NCI-H2171 treated with DMSO at 0.1 percent for 48 hours (cell line): ENCODE measurements around the gene SIM1.

Source experiments
- DNase-seq: peaks from one replicate; lab custom pipeline; 2025; lab: John Stamatoyannopoulos, UW

The SIM1 gene

DNA sequence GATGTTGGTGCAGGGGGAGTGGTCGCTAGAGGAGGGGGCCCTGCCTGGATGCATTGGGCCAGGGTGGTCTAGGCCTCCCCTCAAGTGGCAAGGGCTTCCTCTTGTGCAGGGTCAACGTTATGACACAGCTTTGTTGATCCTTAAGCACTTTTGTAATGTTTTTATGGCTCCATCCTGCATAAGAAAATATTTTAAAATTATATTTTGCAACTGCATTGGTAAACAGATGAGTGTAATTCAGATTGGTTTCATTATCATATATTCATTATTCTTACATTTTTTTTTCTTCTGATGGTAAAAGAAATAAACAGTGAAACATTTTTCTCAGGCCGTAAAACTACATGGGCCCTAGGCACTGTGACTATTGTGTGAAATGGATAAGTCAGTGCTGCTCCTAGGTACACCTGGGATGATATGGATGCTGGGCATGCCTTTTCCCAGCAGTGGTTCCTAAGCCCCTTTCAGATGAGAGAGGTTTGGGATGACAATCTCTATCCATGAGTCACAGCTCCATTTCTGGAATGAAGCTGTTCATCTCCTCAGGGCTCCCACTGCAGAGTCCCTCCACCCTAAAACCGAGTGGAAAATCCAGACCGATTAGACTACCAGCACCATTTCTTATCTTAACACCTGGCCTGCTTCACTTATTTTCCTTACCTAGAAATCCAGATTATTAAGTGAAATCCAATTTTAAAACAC, 5.8 kb upstream of the SIM1 start:
- DNase-seq = no peak

GRCh38 chr6:100469101-100469859, 4.6 kb upstream of the SIM1 start:
- DNase-seq = no peak

- no peak for DNase-seq
Observed at GRCh38 chr6:100468016-100468622, 3.4 kb upstream of the SIM1 start.

DNA sequence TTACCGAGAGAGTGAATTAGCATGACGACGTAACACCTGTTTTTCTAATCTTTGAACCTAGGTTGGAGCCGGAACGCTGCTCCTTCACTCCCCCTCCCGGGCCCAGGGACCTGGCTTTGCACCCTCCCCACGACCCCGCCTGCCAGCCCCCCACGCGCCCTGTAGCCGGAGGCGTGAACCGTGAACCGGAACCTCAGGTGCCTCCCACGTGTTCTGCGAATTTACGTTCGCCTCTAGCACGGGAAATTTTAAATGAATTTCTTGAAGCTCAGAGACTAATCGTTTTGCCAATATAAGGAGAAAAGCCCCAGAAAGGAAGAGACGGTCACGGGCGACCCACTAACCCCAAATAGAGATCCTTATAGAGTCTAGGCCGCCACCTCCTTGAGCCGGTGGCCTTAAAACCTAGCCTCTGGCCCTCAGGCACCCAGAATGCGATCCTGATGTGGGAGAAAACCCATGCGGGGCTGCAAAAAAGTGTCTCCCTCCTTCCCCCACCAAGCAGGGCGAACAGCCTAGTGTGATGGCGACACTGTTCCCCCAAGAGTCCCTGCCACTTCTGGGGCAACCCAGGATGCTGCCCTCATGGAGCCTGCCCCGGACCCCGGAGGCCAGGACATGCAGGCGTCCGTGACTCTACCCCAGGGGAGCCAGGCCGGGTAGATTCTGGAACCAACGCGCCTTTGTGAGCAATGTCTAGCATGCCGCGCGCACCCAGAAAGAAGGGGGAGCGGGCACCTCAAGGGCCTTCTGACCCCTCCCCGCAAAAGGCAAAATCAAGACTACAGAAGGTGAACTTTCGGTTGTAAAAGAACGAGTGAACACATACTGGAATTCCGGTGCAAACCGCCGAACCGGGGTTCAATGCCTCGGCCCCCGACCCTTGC, 2.7 kb upstream of the SIM1 start:
- DNase-seq = no peak

DNA sequence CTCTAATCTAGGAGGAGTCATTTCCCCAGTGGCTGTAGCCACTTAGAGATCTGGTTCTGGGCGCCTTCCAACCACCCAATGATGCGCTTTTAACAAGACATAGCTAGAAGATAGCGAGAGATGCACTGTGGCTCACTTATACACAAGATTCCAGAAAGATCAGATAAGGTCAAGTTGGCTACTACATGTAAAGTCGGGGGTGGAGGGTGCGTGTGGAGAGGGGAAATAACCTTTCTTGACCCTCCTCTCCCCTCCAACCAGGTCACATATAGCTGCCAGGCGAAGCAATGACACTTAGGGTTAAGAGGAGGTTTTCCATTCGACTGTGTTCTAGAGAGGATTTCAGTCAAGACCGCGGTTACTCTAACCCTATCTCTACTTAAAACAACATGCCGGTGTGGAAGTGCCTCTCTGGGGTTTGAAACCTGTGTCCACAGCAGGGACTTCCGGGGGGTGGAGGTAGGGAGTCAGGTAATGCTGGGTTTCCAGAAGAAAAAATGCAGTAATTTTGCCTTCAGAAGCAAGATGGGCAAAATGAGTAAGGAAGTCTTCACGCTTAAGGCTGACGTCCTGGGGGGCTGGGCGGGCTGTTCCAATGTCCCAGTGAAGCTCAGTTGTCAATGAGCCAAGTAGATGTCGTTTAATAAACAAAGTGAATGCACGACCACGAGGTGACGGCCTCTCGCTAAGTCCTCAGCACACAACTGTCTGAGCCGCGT, 1.8 kb upstream of the SIM1 start:
- no peak for DNase-seq

- no peak for DNase-seq
Observed at GRCh38 chr6:100465701-100466409, 1.1 kb upstream of the SIM1 start.

- no peak for DNase-seq
Observed at GRCh38 chr6:100464162-100464851, 414 bp downstream of the SIM1 start.

- DNase-seq = no peak
Observed at GRCh38 chr6:100463630-100464161, 1.0 kb downstream of the SIM1 start.

DNA sequence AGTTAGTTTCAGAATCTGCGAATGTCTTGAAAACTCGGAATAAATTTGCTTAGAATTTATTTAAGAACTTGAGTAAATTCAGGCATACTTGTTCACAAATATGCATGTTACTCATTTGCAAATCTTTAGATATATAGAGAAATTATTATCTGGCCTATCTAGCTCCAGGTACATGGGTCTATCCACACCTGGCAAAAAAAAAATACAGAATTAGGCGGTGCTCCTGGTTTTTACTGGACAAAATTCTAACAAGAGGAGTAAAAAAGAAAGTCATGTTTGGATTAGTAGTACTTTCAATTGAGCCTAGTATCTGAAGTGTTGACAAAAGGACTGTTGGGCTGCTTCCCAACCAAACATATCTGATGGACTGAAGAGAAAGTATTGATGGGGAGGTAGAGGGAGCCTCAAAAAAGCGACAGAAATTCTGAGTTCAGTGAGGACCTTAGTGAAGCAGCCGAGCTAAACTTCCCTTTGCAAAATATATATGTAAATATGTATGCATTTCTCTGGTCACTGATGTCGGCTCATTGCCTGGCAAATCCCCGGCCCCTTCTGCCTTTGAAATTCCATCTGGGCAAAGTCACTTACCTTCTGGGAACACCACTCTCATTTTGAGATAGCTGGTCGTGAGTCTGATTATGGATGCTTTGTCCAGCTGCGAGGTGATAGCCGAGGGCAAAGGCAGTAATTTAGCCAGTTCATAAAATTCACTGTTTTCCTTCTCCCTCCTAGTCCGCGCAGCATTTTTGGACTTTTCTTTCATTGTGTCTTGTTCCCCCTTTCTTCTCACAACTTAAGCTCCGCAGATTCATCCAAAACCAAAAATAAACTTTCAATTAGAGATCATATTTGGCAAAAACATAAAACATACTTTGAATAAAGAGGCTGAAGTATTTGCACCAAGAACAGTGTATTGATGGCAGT, 1.8 kb downstream of the SIM1 start:
- no peak for DNase-seq

DNA sequence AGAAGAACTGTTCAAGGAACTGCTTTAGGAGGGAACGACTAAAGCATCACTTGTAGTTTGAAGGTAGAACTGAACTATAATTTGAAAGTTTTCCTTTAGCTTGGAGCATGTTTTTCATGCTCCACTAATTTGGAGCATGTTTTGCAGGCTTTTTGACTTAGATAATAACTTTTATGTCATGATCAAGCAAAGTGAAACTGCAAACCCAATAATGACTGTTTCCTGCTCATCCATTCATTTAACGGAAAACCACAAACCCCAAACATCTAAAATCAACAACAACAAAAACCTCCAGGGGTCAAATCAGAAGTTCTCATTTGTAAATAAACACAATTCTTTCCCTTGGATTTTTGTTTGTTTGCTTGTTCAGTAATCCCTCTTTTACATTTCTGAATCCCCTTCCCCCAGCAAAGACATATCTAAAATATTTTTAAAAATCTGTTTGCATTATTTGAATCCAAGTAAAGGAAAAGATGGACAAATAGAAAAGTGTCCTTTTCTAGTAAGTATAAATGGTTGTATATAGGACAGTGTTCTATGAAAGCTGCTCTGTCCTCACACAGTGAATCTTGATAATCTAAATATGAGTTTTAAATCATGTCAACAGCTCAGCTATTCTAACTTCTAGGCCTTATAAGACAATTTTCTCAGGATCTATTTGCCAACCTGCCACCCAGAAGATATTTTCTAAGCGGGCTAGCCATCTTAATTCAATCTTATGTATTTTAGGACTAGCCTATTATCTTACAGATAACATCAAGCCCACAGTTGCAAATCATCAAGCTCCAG, 2.6 kb downstream of the SIM1 start:
- DNase-seq = no peak

DNA sequence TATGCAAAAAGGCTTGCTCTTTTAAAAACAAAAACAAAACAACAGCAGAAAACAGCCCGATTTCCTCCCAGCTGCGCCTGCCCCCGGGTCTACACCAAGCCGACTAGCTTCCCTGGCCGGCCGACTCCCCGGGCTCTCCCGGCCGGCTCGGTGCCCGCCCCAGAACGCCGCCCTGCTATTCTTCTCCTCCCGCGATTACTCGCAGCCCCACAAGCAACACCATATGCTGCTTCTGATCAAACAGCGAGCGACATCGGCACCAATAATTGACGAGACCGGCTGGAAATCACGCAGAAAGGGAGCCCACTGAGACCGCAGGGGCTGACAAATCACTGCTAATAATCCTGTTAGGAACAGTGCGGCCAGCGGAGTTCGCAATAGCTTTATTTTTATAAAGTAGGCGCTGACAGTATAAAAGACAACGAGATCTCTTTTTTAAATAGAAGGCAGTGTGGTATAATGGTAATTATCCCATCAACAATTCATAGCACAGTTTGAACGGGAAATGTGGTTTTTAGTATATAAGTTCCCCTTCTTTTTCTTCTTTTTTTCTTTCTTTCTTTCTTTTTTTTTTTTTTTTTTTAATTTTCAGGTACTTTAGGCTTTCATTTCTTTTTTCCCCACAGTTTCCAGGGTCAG, 3.3 kb downstream of the SIM1 start:
- no peak for DNase-seq

DNA sequence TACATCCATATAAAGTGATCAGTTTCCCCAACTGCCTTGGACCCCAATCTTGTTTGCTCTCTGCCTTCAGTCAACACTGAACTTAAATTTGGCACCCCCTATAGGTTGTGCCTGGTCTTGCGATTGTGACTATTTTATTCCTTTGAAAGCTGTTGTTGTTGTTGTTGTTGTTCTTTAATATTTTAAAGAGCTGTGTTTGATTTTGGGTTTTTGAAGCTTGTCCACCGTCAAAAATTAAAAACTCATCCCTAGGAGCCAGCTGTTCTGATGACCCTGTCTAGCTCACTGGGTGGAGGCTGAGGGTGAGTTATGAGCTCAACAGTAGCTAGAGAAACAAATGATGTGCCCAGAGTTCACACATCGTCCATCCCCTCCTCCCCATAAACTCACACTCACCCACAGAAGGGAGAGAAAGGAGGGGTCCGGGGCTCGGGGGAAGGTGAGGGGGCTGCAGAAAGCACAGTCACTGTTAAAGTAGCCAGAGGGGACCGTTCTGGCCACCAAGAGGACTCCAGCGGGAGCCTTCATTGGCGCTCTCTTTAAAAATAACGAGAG, 4.0 kb downstream of the SIM1 start:
- no peak for DNase-seq

GRCh38 chr6:100459592-100460184, 5.0 kb downstream of the SIM1 start:
- DNase-seq = no peak

DNA sequence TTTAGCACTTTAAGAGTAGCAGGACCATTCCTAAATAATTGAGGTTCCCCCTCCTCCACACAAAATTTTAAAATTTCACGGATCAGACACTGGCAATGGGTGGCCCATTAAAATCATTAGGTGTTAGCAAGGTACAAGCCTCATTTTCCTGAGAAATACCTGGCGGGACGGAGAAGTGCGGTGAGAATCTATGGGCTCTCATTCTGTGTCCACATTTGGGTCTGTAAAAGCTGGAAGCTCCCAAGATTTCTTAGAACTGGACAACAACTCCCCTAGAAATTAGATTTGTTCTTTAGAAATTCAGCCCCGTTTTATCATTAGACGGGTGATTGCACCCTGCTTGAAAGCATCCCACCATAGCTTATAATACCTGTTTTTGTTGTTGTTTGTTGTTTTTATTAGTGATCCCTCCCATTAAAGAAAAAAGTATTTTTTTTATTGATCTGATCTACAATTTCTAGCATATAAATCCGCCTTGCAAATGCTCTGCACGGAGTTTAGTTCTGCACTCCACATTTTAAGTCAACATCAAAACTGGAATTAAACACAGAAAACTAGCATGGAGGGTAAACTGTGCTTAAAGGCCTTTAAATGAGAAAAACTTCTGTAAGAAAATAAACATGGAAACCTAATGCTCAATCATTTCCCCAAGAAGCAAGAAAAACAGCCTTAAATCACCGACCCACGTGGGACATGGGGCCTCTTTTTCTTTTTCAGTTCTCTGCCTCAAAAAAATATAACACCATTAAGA, 5.7 kb downstream of the SIM1 start:
- no peak for DNase-seq

DNA sequence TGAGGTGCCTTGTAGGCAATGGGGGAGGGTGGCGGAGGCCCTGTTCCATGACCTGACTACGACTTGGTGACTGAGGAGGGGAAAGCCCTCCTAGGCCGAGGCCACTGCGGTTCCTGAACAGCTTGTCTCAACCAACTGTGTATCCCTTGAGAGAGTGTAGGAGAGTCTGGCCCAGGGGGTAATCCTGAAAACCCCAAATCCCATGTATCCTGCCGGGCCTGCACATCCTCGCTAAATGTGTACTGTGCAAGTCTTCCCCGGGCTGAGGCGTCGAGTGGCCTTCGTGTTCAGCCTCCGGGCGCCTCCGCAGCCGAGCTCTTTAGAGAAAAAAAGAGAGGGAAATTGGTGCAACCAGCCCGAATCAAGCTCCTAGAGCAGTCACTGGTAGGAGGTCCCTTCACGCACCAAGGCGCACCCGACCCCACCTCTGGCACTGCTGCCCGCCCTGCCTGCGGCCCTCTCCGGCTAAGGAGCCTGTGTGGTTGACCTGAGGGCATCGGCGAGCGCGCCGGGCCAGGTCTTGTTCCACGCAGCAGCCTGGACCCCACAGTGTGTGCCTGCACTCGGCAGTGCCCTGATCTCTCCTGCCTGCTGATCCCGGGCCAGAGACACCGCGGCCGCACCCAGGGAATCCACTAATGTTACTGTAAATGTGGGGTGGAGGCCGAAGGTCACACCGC, 7.3 kb downstream of the SIM1 start:
- no peak for DNase-seq

GRCh38 chr6:100456908-100457235, 7.8 kb downstream of the SIM1 start:
- DNase-seq = no peak
